ENCODE measurements around the gene CCR5AS.

GRCh38 chr3:46393554-46394434, 13.1 kb downstream of the CCR5AS start:
- TF ChIP-seq CTCF (IDR thresholded peaks at IDR 0.05; ENCODE audit: poor library complexity), result no peak
- TF ChIP-seq EZH2 (IDR thresholded peaks at IDR 0.05; ENCODE audit: borderline replicate concordance), result no peak
- no peak for TF ChIP-seq EZH2phosphoT487 (IDR thresholded peaks at IDR 0.05; ENCODE audit: low read depth, severe bottlenecking, unreplicated experiment)

Data from hepatocyte (in vitro differentiated cells).